ENCODE measurements around the gene PRKAB2.
"Not testable (repeated sequence)": the region's sequence is repeated elsewhere in the genome, so short reads cannot be mapped to it uniquely, and the experiment has no call there.

The PRKAB2 gene

GRCh38 chr1:147171399-147172167, 687 bp downstream of the PRKAB2 start:
- DNase-seq (ENCODE audit: low spot score) = peak; percentile 21

- DNase-seq (ENCODE audit: low spot score) = no peak
Measured at GRCh38 chr1:147169840-147170674, 2.2 kb downstream of the PRKAB2 start.

GRCh38 chr1:147169171-147169570, 3.1 kb downstream of the PRKAB2 start:
- DNase-seq (ENCODE audit: low spot score) = no peak

- DNase-seq (ENCODE audit: low spot score) = peak; percentile 23
Measured at GRCh38 chr1:147168626-147169058, 3.6 kb downstream of the PRKAB2 start.

- no peak for DNase-seq (ENCODE audit: low spot score)
Measured at GRCh38 chr1:147167365-147167764, 4.9 kb downstream of the PRKAB2 start.

- DNase-seq (ENCODE audit: low spot score) = no peak
Measured at GRCh38 chr1:147163019-147163418, 9.3 kb downstream of the PRKAB2 start.

DNA sequence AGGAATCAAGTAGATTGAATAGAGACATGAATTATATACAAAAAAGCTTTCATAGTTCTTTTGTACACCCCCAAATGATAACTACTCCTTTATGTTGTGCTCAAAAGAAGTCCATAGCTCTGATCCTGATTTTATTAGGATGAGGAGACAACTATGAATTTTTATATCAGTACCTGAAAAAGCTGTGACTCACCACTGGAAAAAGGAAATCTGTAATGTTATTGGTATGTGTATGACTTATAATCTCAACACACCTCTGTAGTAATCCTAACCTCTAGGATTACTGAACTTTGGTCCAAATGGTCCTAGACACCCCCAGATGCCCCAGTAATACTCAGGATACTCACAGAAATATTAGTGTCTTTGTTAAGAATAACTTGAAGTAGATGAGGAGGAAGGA, 10.2 kb downstream of the PRKAB2 start:
- no peak for DNase-seq (ENCODE audit: low spot score)

DNA sequence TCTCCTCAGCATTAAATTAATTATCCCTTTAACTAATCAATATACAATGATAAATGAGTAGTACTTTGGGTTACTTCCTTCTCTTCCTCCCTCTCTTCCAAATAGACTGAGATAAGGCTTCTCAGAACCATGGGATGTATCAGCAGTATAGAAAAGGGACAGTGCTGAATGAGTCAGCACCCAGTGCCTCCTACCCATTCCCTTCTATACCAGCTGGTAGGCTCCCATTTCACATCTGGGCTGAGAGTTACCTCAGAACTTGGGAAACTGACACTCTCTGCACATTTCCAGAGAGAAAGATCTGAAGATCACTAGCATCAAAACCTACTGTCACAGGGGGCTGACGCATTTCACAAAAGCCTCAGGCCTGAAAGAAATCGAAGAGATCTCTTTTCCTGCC, 15.2 kb downstream of the PRKAB2 start:
- not testable (repeated sequence) for DNase-seq (ENCODE audit: low spot score)

GRCh38 chr1:147156642-147157041, 15.6 kb downstream of the PRKAB2 start:
- DNase-seq (ENCODE audit: low spot score) = no peak

DNA sequence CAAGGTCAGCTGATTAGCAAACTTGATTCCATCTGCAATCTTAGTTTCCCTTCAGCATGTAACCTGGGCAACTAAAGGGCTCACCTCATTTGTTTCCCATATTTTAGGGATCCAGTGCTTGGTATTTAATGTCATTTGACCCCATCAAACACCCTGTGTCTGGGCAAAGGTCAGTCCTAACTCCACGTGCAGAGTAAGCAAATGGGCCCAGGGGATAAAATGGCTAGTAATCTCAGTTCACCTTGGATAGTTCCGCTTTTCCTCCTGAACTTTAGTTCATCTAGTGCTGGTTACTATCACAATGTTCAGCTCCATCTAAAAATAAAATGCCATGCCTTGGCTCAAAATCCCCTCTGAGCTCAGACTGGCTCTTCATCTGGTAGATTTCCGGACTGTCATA, 19.5 kb downstream of the PRKAB2 start:
- DNase-seq (ENCODE audit: low spot score) = no peak

GRCh38 chr1:147151244-147151643, 21.0 kb downstream of the PRKAB2 start:
- no peak for DNase-seq (ENCODE audit: low spot score)

DNA sequence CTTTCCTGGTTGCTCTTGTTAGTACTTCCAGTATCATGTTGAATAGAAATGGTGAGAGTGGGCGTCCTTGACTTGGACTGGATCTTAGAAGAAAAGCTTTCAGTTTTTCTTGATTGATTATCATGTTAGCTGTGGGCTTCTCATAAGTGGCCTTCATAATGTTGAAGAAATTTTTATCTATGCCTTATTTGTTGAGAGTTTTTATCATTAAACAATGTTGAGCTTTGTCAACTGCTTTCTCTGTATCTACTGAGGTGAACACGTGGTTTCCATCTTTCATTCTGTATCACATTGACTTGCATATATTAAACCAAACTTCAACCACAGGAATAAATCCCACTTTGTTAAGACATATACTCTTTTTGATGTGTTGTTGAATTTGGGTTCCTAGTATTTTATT, 29.4 kb downstream of the PRKAB2 start:
- no peak for DNase-seq (ENCODE audit: low spot score)

GRCh38 chr1:147130721-147131120, 41.5 kb downstream of the PRKAB2 start:
- DNase-seq (ENCODE audit: low spot score) = not testable (repeated sequence)

- no peak for DNase-seq (ENCODE audit: low spot score)
Measured at GRCh38 chr1:147129116-147129873, 43.0 kb downstream of the PRKAB2 start.

DNA sequence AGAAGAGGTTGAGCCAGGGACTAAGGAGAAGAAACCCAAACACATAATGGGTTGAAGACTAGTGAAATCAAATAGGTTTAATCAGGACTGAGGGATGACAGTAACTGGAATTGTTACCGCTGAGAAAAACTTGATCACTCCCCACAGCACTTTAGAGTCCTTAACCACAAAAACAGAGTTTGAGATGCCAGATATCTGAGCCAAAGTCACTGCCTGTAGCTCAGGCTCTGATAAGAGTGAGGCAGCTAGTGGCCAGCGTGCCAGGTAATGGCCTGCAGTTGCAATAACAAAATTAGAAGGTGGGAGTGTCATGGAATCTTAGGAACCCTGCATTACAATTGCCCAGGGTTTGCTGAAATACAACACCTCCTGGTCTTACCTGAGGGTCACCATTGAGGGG, 48.0 kb downstream of the PRKAB2 start:
- no peak for DNase-seq (ENCODE audit: low spot score)

- no peak for DNase-seq (ENCODE audit: low spot score)
Measured at GRCh38 chr1:147117109-147117508, 55.2 kb downstream of the PRKAB2 start.

GRCh38 chr1:147115496-147115895, 56.8 kb downstream of the PRKAB2 start:
- DNase-seq (ENCODE audit: low spot score) = no peak

- not testable (repeated sequence) for DNase-seq (ENCODE audit: low spot score)
Measured at GRCh38 chr1:147115079-147115478, 57.2 kb downstream of the PRKAB2 start.

GRCh38 chr1:147114353-147114752, 57.9 kb downstream of the PRKAB2 start:
- DNase-seq (ENCODE audit: low spot score) = not testable (repeated sequence)

GRCh38 chr1:147111381-147112130, 60.7 kb downstream of the PRKAB2 start:
- DNase-seq (ENCODE audit: low spot score) = no peak

DNA sequence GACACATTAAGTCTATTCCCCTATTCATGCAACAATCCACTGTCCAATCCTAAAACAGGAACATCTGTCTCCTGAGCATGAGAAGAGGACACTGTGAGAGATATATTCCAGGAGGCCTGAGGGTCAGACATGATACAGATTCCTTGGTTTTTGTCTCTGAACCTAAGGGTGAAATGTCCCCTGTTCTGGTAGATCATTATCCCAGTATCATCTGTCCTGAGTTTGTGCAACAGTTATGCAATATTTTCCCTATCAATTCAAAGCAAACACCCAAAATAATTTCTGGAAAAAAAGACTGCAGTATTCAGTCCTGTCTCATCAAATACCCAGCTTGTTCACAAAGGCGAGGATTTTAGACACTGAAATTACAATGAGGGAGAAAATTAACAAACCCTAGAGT, 61.4 kb downstream of the PRKAB2 start:
- DNase-seq (ENCODE audit: low spot score) = no peak

DNA sequence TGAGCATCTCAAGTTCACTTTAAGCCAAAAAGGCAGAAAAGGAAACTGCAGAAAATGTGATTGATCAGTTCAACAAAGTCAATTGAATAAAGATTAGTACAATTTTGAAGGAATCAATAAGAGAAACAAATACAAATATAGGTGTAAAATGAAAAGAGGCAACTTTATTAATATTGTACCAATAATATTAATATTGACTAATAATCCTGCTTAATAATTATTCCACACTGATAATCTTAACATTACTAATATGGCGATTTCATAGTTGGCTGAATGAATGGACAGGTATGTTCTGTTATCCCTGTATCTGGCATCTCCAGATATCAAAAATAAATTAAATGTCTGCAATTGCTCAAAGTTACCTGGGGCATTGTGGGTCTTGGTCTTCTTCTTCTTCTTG, 61.8 kb downstream of the PRKAB2 start:
- no peak for DNase-seq (ENCODE audit: low spot score)
